ENCODE measurements around the gene ATAD3B.

DNA sequence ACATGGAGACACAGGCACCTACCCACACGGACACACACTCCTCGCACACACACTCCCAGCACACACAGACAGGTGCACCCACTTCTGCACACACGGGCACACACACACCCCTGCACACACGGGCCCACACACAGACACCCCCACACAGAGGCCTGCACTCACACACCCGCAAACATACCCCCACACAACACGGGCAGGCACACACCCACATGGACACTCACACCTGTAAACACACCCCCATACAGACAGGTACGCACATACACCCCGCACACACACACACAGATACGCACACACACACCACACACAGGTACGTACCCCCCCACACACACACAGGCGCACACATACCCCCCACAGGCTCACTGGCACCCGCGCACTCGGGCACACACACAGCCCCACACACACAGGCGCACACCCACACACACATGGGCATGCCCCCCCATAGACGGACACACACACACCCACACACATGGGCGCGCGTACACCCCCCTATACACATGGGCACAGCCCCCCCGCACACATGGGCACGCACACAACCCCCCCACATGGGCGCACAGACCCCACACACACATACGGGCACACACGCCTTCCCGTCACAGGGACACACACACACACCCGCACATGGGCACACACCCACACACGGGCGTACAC, 46.5 kb downstream of the ATAD3B start:
- no peak for TF ChIP-seq NFE2L2 (IDR thresholded peaks at IDR 0.05; ENCODE audit: low read depth, low read length)
- no peak for TF ChIP-seq FOS (IDR thresholded peaks at IDR 0.05; ENCODE audit: low read depth, low read length)
- TF ChIP-seq, protein P1, sequence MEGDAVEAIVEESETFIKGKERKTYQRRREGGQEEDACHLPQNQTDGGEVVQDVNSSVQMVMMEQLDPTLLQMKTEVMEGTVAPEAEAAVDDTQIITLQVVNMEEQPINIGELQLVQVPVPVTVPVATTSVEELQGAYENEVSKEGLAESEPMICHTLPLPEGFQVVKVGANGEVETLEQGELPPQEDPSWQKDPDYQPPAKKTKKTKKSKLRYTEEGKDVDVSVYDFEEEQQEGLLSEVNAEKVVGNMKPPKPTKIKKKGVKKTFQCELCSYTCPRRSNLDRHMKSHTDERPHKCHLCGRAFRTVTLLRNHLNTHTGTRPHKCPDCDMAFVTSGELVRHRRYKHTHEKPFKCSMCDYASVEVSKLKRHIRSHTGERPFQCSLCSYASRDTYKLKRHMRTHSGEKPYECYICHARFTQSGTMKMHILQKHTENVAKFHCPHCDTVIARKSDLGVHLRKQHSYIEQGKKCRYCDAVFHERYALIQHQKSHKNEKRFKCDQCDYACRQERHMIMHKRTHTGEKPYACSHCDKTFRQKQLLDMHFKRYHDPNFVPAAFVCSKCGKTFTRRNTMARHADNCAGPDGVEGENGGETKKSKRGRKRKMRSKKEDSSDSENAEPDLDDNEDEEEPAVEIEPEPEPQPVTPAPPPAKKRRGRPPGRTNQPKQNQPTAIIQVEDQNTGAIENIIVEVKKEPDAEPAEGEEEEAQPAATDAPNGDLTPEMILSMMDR (conservative IDR thresholded peaks at IDR 0.05; ENCODE audit: low read depth, low read length): no peak
- no peak for TF ChIP-seq SMC3 (IDR thresholded peaks at IDR 0.05; ENCODE audit: low read depth, low read length)
- TF ChIP-seq, protein P2, sequence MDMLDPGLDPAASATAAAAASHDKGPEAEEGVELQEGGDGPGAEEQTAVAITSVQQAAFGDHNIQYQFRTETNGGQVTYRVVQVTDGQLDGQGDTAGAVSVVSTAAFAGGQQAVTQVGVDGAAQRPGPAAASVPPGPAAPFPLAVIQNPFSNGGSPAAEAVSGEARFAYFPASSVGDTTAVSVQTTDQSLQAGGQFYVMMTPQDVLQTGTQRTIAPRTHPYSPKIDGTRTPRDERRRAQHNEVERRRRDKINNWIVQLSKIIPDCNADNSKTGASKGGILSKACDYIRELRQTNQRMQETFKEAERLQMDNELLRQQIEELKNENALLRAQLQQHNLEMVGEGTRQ (IDR thresholded peaks at IDR 0.05; ENCODE audit: low read depth, low read length): no peak
- TF ChIP-seq RCOR1 (IDR thresholded peaks at IDR 0.05; ENCODE audit: insufficient replicate concordance, low read length): no peak
- no peak for TF ChIP-seq POLR2A (IDR thresholded peaks at IDR 0.05; ENCODE audit: low read depth, low read length)
